GM21515 (cell line): Measurements from ENCODE around the gene MFAP3.

Experiments used
- ATAC-seq: cut with Tn5 transposase; IDR thresholded peaks from one replicate; pipeline ENCODE4 v1.9.1; 2021; ENCODE audit not compliant: unreplicated experiment

Gene MFAP3

DNA sequence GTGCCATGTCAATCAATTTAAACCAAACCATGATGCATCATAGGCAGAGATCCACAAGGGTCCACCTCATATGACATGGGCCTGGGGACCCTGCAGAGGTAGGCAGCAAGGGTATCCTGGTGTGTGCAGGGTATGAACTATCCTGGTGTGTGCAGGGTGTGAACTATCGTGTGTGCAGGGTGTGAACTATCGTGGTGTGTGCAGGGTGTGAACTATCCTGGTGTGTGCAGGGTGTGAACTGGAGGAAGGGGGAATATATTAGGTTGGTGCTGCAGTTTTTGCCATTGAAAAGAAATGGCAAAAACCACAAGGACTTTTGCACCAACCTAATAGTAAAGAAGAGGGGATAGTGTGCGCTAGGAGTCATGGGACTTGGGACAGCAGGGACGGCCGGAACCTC lies 50.0 kb downstream of the MFAP3 start:
- no peak for ATAC-seq

GRCh38 chr5:154090656-154091055 lies 51.9 kb downstream of the MFAP3 start:
- no peak for ATAC-seq

- no peak for ATAC-seq
These were observed 53.8 kb downstream of the MFAP3 start for GRCh38 chr5:154092356-154093141.

DNA sequence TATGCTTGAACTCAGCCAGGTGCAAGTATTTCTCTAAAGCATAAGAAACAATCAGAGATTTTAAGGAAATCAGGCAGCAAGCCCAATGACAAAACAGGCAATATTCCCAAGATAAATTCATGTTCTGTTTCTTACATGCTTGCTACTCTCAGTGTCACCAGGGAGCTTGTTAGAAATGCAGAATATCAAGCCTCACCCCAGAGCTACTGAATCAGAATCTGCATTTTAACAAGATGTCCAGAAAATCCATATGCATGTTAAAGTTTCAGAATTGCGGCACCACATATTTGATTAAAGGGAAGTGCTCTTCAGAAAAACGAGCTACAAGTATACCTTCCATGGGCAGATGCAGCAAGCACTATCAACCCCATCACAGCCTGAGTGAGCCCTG lies 54.4 kb downstream of the MFAP3 start:
- no peak for ATAC-seq

GRCh38 chr5:154095904-154096303 lies 57.1 kb downstream of the MFAP3 start:
- ATAC-seq: no peak

- ATAC-seq: no peak
These were observed 58.3 kb downstream of the MFAP3 start for GRCh38 chr5:154097031-154097430.

- ATAC-seq: no peak
These were observed 59.7 kb downstream of the MFAP3 start for GRCh38 chr5:154098465-154098864.

DNA sequence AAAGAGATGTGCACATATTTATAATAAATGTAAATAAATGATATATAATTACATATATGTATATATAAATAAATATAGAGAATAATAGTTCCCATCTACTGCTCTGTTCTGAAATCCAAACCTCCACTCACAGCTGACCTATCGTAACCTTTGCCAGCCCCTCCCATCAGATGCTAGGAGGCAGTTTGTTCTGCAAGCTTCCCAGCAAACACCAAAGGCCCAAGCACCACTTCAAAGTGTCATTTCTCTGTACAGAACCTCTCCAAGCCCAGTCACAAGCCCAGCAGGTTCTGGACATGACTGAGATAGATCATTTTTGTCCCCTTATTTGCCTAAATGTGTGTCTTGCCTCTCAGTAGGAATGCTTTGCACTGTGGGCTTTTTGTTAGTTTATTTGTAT lies 62.4 kb downstream of the MFAP3 start:
- no peak for ATAC-seq

- ATAC-seq: no peak
These were observed 64.5 kb downstream of the MFAP3 start for GRCh38 chr5:154103233-154103632.
